Prostate gland (tissue), 2 donors: ENCODE results near the gene FCHSD2. TPM values are rescaled to one million over a fixed set of nuclear protein-coding genes. Genes with fewer than 3 reads are reported as not detected.

ENCODE experiments used
- DNase-seq: peaks from one replicate; pipeline ENCODE4 v3.0.0-alpha.2; 2019; ENCODE audit warnings: low spot score
- H3K27ac ChIP-seq, 2 donors: fragments of 200-600 bp; sonication (generic); 2 replicates each; pipeline ENCODE4 v1.5.1; 2017 to 2019
- H3K27me3 ChIP-seq: fragments of 200-600 bp; sonication (generic); replicated peaks from 2 replicates; pipeline ENCODE4 v1.5.1; 2019; ENCODE audit not compliant: insufficient read depth
- H3K36me3 ChIP-seq, 2 donors: fragments of 200-600 bp; sonication (generic); 1 replicate in 1 of 2; 2 replicates in 1 of 2; pipeline versions ENCODE4 v1.5.1 to v1.8.1; 2017 to 2019
- H3K4me1 ChIP-seq: fragments of 200-600 bp; sonication (generic); replicated peaks from 2 replicates; pipeline ENCODE4 v1.5.1; 2019
- H3K4me3 ChIP-seq, 2 donors: fragments of 200-600 bp; sonication (generic); 2 replicates each; pipeline ENCODE4 v1.5.1; 2017 to 2019
- H3K9me3 ChIP-seq: fragments of 200-600 bp; sonication (generic); 2 replicates; pipeline ENCODE4 v1.5.1; 2017
- POLR2A ChIP-seq: fragments of 450-650 bp; IDR thresholded peaks from one replicate; pipeline ENCODE4 v1.6.1; 2016; ENCODE audit warnings: antibody characterized with exemption, mild to moderate bottlenecking
- POLR2AphosphoS5 ChIP-seq: sonication (generic); formaldehyde crosslinking; IDR thresholded peaks from one replicate; pipeline ENCODE4 v1.6.1; 2017; ENCODE audit warnings: antibody characterized with exemption
- WGBS: methylation state at CpG from one replicate; pipeline ENCODE4 v1.1.5; 2018; 5-methylcytosine and 5-hydroxymethylcytosine counted together
- intact Hi-C: fragments of 100-400 bp; cut with DNase I; formaldehyde crosslinking; loops from one replicate; pipeline ENCODE4 v1.14.2; 2022
- total RNA-seq, 2 donors: library from RNA; depleted of rRNA; stranded (reverse); fragments of >200 nt; gene quantifications; one replicate each; pipeline ENCODE4 v1.1.0, GENCODE V29; 2016
- TF ChIP-seq, protein P1 (sequence below), 4 experiments: fragments of 200-600 bp in 2 of 4; fragments of 450-650 bp in 2 of 4; sonication (generic) in 2 of 4; IDR thresholded peaks; 1 replicate in 3 of 4; 2 replicates in 1 of 4; pipeline ENCODE4 v1.5.1; 2016 to 2019; ENCODE audit warnings: antibody characterized with exemption in 4 of 4, mild to moderate bottlenecking in 2 of 4, moderate library complexity in 2 of 4

FCHSD2 gene
- total RNA-seq, 2 donors from 2014 or later, result 9.9 to 45.3 TPM

DNA sequence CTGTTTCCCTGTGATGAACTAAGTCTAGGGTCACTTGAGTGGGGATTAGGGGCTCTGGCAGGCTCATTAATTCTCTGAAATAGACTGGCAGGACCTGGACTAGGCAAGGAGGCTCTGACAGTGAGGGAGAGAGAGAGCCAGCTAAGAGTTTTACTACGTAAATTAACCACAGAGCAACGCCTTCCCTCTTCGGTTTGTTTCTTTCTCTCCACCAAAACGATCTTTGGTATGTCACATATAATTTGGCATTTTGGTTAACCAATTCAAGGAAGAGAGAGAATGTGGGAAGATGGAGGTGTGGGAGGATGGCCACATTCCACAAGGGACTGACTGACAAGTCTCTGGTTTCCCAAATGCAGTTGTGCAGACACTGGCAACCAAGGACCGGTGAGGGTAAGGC, 300.0 kb downstream of the FCHSD2 start:
- no peak overlapping the region for H3K27ac ChIP-seq

DNA sequence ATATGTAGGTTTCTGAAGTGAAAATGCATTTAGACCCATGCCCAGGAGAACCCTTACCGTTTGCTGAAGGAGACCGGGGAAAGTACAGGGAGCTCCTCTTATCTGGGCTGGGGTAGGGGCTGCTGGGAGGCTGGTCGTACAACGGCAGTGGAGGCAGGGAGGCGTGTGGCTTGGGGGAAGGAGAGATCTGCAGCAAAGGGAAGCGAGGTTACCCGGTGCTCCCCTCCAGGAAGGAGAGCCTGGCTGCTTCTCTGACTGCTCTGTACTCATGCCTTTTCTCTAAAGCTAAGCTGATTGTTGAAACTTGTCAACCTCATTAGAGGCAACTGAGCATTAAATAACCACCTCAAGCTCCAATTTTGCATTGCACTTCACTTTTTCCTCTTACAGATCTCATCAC, 300.7 kb downstream of the FCHSD2 start:
- no peaks in the 10 kb centered on the region for H3K27me3 ChIP-seq
- H3K4me1 ChIP-seq, result no peaks in the 10 kb centered on the region
- H3K27ac ChIP-seq, result no peak overlapping the region
- intact Hi-C loops, result no loop called here
- no peak overlapping the region for H3K4me3 ChIP-seq
- WGBS, result 82% methylated on average over 7 of the region's 7 CpGs
- H3K9me3 ChIP-seq, result no peaks in the 10 kb centered on the region
- no peak for DNase-seq
- TF ChIP-seq POLR2AphosphoS5, result no peak
- TF ChIP-seq, protein P1, sequence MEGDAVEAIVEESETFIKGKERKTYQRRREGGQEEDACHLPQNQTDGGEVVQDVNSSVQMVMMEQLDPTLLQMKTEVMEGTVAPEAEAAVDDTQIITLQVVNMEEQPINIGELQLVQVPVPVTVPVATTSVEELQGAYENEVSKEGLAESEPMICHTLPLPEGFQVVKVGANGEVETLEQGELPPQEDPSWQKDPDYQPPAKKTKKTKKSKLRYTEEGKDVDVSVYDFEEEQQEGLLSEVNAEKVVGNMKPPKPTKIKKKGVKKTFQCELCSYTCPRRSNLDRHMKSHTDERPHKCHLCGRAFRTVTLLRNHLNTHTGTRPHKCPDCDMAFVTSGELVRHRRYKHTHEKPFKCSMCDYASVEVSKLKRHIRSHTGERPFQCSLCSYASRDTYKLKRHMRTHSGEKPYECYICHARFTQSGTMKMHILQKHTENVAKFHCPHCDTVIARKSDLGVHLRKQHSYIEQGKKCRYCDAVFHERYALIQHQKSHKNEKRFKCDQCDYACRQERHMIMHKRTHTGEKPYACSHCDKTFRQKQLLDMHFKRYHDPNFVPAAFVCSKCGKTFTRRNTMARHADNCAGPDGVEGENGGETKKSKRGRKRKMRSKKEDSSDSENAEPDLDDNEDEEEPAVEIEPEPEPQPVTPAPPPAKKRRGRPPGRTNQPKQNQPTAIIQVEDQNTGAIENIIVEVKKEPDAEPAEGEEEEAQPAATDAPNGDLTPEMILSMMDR (IDR thresholded peaks at IDR 0.05), result no peak
- no peak for TF ChIP-seq POLR2A
- no peaks in the 10 kb centered on the region for H3K36me3 ChIP-seq

More for the DNA sequence above, 300.0 kb downstream of the FCHSD2 start:
- no peaks in the 10 kb centered on the region for H3K36me3 ChIP-seq
- H3K4me1 ChIP-seq, result no peaks in the 10 kb centered on the region
- H3K9me3 ChIP-seq, result no peaks in the 10 kb centered on the region
- H3K4me3 ChIP-seq, result no peak overlapping the region
- TF ChIP-seq POLR2A (no peak), POLR2AphosphoS5 (no peak)
- TF ChIP-seq, protein P1 (IDR thresholded peaks at IDR 0.05), result no peak
- intact Hi-C loops, result no loop called here
- DNase-seq, result no peak
- 64% methylated on average over 5 of the region's 5 CpGs for WGBS
- H3K27me3 ChIP-seq, result no peaks in the 10 kb centered on the region

DNA sequence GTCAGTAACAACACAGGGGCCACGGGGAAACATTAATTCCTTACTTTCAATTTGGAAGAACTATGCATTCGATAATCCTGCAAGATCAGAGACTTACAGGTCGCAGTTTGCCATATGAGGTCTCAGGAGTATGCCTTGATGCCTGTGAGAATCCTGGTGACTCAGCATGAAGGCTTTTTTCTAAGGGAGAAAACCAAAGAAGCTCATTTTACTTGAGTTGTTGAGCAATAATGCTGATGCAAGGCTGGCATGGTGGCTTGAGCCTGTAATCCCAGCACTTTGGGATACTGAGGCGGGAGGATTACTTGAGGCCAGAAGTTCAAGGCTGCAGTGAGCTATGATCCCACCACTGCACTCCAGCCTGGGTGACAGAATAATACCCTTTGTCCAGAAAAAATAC, 301.3 kb downstream of the FCHSD2 start:
- no peaks in the 10 kb centered on the region for H3K9me3 ChIP-seq
- no peaks in the 10 kb centered on the region for H3K36me3 ChIP-seq
- 91% methylated on average over 4 of the region's 4 CpGs for WGBS

DNA sequence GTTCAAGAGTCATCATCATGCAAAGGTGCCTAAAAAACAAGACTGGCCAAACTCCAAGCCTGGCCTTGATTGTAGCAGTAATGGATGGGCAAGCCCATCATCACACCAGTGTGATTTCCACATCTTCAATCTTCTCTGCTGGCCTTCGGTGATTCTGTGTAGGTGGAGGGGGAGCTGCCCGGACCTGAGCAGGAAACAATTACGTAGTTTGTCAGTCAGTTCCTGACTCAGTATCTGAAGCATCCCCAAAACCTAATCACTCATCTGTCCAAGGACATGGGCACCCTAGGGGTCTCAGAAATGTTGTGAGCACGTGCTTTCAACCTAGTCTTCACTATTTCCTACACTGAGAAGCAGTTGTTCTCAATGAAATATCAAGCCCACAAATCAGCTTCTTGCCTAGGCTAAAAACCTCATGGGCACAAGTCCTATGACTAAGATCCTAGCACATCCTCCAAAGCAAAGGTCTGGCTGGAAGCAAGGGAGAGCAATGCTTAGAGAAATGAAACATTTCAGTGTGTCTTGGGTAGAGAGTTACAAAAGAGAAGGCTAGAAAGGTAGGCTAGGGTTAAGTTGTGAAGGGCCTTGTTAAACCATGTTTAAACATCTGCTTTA, 303.3 kb downstream of the FCHSD2 start:
- peaks cover 3% of the 10 kb centered on the region for H3K4me1 ChIP-seq
- 79% methylated on average over 4 of the region's 4 CpGs for WGBS
- no peaks in the 10 kb centered on the region for H3K27me3 ChIP-seq
- H3K9me3 ChIP-seq, result no peaks in the 10 kb centered on the region
- no peak for DNase-seq
- H3K27ac ChIP-seq, result no peak overlapping the region
- H3K4me3 ChIP-seq, result no peak overlapping the region
- intact Hi-C loops, result loop anchor here (10.0 kb wide), 1 partner anchor 306 kb away; the partner anchor contains the start of gene FCHSD2
- TF ChIP-seq POLR2A, result no peak
- no peak for TF ChIP-seq POLR2AphosphoS5
- TF ChIP-seq, protein P1 (IDR thresholded peaks at IDR 0.05), result no peak
- H3K36me3 ChIP-seq, result no peaks in the 10 kb centered on the region

More for the DNA sequence above, 301.3 kb downstream of the FCHSD2 start:
- Histone ChIP-seq H3K27me3 (no peaks in the 10 kb centered on the region), H3K4me1 (no peaks in the 10 kb centered on the region), H3K4me3 (no peak overlapping the region), H3K27ac (no peak overlapping the region)
- no peak for DNase-seq
- no peak for TF ChIP-seq POLR2A
- TF ChIP-seq, protein P1 (IDR thresholded peaks at IDR 0.05), result no peak
- TF ChIP-seq POLR2AphosphoS5, result no peak
- intact Hi-C loops, result no loop called here

DNA sequence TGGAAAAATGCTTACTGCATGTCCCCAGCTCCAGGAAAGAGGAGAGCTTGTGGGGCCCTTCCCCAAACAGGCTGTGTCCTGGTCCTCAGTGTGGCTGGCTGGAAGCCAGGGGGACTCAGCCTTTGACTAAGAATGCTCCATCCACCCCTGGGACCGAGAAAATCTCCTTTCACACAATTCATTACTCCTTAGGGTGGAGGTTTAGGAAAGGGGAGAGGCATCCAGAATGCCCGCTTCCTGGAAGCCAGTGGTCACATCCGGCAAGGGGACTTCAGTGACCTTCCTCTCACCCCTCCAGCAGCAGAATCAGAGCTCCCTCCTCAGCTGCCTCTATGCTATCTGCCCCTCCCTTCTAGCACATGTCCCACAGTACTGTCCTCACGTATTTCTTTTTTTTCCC, 306.0 kb downstream of the FCHSD2 start:
- peaks cover 5% of the 10 kb centered on the region for H3K4me1 ChIP-seq
- no peak overlapping the region for H3K4me3 ChIP-seq
- no peaks in the 10 kb centered on the region for H3K9me3 ChIP-seq
- no peaks in the 10 kb centered on the region for H3K27me3 ChIP-seq
- TF ChIP-seq, protein P1 (IDR thresholded peaks at IDR 0.05), result no peak
- no peak for TF ChIP-seq POLR2A
- no peak for TF ChIP-seq POLR2AphosphoS5
- no peak overlapping the region for H3K27ac ChIP-seq
- no peaks in the 10 kb centered on the region for H3K36me3 ChIP-seq
- DNase-seq, result no peak
- WGBS, result 70% methylated on average over 4 of the region's 4 CpGs
- intact Hi-C loops, result loop anchor here (10.0 kb wide), 1 partner anchor 309 kb away; the partner anchor contains the start of gene FCHSD2
